ENCODE data around the gene KASH5.

The KASH5 gene

GRCh38 chr19:49396738-49397505 is 8.9 kb downstream of the KASH5 start:
- DNase-seq, result no peak

- no peak for DNase-seq
Measured at GRCh38 chr19:49398001-49398615, 10.1 kb downstream of the KASH5 start.

DNA sequence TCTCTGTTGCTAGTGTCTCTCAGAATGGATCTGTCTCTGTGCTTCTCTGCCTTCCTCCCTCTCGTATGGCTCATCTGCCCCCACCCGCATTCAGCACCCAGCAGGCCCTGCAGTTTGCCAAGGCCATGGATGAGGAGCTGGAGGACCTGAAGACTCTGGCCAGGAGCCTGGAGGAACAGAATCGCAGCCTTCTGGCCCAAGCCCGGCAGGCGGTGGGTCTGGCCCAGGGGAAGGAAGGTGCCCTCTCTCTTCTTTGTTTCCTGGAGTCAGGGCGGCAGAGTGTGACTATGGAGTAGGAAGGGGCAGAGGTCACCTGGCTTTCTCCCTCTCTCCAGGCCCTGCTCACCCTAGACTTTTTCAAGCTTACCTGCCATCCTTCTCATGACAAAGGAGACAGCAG is 10.9 kb downstream of the KASH5 start:
- no peak for DNase-seq

- no peak for DNase-seq
Measured at GRCh38 chr19:49400029-49400428, 12.0 kb downstream of the KASH5 start.

DNA sequence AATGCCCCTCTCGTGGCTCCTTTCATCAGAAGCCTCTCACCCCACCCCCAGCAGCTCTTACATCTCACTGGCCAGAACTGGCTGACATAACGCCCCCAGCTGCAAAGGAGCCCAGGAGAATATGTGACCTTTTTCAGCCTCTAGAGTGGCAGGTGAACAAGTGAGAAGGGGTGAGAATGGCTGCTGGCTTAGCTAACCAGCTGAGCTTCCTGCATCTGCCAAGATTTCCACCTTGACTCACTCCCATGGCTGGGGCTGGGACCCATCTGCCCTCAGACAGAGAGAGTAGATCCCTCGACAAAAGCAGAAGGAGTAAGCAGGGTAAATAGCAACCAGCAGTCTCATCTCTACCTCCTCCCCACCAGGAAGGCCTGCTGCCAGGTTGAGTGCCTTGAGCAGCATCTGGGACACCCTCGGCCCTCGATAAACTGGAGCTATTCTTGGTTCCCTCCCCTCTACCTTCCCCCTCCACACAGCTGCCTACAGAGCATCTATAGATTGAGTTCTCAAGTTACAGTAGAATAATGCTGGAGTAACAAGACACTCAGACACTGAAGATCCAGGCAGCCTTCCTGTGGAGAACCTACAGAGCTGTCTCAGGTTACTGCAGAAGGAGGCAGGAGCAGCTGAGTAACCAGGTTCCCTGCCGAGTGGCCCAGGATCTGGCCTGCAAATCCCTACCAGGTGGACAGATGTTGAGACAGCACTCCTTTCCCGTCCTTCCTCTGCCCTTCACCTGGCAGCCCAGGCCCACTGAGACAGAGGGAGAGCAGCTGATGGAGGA is 15.5 kb downstream of the KASH5 start:
- peak; percentile 74 for DNase-seq

- no peak for DNase-seq
Measured at GRCh38 chr19:49407079-49407478, 19.0 kb downstream of the KASH5 start.

DNA sequence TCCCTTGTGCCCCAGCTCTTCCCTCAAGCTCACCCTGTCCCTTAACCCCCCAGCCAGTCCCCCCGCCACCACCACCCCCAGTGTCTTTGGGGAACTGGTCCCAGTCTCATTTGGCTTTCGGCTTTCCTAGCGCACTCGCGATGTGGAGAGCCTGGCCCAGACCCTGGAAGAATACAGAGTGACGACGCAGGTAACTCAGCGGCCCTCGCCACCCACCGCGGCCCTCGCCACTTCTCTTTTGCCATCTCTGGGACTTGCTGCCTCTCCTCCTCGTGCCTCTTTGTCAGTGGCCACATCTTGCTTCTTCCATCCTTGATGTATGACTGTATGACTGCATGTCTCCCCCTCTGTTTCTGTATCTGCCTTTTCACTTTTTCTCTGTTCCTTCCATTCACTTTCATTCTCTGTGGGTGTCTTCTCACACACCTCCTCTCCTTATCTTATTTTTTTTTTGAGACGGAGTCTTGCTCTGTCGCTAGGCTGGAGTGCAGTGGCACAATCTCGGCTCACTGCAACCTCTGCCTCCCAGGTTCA is 19.5 kb downstream of the KASH5 start:
- DNase-seq, result no peak

DNA sequence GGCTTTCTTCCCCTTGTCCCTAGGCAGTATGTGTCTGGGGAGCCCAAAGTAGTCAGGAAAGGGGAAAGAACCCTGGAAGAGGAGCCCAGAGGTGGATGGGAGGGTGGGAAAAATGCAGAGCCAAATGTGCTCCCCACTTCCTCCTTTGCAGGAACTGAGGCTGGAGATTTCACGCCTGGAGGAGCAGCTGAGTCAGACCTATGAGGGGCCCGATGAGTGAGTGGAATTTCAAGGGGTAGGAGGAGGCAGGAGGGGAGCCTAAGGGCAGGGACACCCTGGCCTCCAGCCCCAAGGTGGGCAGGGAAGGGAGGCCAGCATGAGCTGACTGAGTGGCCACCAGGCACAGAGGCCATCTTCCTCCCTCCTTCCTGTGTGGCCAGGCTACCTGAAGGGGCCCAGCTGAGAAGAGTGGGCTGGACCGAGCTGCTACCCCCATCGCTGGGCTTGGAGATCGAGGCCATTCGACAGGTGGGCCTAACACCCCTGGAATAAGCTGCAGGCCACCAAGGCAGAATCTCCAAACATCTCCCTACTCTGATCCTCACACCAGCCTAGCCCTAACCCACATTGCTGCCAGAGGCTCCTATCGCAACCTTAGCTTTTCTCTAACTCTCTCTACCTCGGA is 20.9 kb downstream of the KASH5 start:
- no peak for DNase-seq

DNA sequence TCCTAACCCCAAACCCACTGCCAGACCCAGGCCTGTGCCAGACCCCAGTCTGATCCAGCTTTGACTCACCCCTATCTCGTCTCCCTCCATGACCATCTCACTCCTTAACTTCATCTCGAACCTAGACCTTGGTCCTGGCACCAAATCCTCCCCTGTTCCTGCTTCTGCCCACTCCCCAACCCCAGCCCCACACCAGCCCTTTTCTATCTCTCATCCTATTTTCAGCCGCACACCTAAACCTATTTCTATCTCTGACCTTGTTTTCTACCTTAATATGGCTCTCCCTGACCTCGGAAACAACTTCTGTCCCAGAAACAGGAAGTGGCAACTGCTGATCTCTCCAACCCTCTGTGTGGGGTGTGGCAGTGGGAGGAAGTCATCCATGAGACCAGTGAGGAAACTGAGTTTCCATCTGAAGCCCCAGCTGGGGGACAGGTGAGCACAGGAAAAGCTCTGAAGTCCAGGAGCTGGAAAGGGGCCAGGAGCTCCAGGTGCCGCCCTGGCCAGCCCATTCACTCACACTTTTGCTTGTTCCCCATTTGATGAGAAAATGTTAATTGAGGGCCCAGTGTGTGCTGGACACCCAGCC is 21.5 kb downstream of the KASH5 start:
- DNase-seq, result no peak

DNA sequence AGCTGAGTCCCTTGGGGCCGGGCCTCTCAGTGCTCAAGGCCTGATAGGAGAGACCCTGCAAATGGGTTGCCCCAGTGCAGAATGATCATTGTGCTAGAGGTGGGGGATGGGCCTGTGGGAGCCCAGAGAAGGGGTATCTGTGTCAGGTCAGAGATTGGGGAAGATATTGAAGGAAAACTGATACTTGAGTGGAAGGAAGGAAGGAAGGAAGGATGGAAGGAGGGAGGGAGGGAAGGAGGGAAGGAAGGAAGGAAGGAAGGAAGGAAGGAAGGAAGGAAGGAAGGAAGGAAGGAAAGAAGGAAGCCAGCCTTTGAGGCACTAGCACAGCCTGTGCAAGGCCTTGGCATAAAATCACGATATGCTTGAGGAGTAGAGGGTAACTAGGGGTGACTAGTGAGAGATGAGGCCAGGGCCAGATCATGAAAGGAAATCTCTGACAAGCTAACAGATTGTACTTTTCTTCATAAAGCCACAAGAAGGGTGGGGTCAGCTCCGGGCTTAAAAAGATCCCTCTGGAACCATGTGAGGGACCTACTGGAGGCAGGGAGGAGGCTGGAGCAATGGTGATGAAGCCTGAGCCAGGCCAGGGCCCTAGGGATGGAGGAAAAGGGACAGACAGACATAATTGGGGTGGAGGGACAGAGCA is 23.8 kb downstream of the KASH5 start:
- no peak for DNase-seq

- no peak for DNase-seq
Measured at GRCh38 chr19:49413348-49413747, 25.3 kb downstream of the KASH5 start.

- no peak for DNase-seq
Measured at GRCh38 chr19:49414256-49414655, 26.2 kb downstream of the KASH5 start.

- DNase-seq, result no peak
Measured at GRCh38 chr19:49415102-49415809, 27.2 kb downstream of the KASH5 start.

- DNase-seq, result no peak
Measured at GRCh38 chr19:49415810-49416200, 27.8 kb downstream of the KASH5 start.

DNA sequence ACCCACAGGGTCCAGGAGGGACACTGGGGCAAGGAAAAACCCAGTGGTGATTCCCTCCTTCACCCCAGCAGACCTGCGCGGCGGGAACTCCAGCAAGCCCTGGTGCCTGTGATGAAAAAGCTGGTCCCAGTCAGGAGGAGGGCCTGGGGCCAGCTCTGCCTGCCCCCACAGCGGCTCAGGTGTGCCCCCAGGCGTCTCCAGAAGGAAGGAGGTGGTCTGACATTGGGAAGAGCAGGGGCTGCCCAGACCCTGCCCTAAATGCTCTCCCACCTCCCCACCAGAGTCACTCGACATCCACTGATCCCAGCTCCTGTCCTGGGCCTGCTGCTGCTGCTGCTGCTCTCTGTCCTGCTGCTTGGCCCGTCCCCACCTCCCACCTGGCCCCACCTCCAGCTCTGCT is 29.0 kb downstream of the KASH5 start:
- DNase-seq, result no peak

DNA sequence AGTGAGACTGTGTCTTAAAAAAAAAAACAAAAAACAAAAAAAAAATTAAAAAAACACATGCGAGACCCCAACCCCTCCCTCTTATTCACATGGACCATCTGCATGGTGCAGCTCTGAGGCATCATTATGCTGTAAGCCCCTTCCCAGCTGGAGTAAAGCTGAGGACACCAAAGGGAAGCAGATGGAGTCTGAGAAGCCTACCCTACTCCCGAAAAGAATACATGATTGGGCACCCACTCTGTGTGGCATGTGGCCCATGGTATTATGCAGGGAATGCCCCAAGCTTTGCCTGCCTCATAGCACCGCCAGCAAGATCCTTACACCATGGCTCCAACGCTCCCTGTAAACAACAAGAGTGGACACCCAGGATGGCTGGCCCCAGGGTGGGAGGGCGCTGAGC is 30.5 kb downstream of the KASH5 start:
- no peak for DNase-seq

GRCh38 chr19:49419173-49419572 is 31.1 kb downstream of the KASH5 start:
- no peak for DNase-seq

DNA sequence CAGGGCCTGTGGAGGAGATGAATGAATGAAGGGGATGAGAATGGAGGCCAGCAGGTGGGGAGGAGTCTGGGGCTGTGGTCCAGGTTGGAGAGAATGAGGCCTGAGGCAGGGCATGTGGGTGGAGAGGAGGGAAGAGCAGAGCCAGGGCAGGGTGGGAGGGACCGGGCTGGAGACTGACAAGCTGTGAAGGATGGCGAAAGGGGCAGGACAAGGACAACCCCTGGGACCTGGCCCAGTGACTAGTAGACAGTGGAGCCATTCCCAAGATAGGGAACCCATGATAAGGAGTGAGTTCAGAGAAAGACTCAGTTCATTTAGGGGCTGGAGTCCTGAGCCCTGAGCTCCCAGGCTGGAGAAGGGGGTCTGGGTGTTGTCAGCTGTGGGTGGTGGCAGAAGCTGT is 32.2 kb downstream of the KASH5 start:
- DNase-seq, result no peak

- DNase-seq, result peak; percentile 60
Measured at GRCh38 chr19:49421039-49421877, 33.2 kb downstream of the KASH5 start.

- DNase-seq, result no peak
Measured at GRCh38 chr19:49421878-49422202, 33.8 kb downstream of the KASH5 start.

Measured in NCI-H1092 treated with DMSO at 0.1 percent for 48 hours (cell line).